ENCODE measurements around the gene PRKAR1B. TPM values are rescaled to one million over a fixed set of nuclear protein-coding genes. Genes with fewer than 3 reads are reported as not detected.

The PRKAR1B gene
- total RNA-seq, 1 experiment from 2014 or later: 27.2 TPM

DNA sequence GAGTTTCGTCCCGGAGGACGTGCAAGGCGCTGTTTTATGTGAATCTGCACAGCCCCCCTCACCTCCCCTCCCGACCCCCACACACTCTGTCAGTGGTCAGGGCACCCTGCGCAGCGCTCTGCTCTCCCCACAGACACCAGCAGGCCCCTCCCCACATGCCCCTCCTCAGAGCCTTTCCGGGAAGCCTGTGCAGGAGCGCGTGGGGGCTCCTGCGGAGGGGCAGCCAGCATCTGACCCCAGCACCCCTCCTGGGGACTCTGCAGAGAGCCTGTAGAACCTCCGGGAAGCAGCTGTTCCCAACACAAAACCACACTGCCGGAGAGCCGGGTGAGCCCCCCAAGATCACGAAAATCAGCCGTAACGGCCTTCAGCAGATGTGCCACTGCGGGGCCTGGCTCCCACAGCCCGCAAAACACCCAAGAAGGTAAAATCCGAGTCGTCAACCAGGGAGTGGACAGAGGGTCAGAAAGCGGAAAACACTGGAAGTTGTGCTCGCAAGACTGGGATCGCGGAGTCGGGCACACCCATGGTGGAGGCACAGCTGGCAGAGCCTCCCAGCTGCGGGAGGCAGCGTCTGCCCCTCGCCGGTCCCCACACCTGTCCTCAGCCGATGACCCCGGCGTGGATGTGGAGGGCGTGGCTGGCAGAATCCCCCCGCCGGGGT is 153.7 kb downstream of the PRKAR1B start:
- DNase-seq (ENCODE audit: low spot score): no peak
- Histone ChIP-seq H3K27me3 (replicated peaks; ENCODE audit: insufficient read depth, low read depth, low read length, poor library complexity) (no peaks in the 10 kb centered on the region), H3K36me3 (ENCODE audit: insufficient read depth, low read length, poor library complexity, severe bottlenecking) (no peaks in the 10 kb centered on the region), H3K27ac (ENCODE audit: low read depth, low read length, poor library complexity, severe bottlenecking) (no peak overlapping the region), H3K4me1 (ENCODE audit: insufficient read depth, low read length, poor library complexity, severe bottlenecking) (no peaks in the 10 kb centered on the region), H3K4me3 (ENCODE audit: low read depth, low read length, poor library complexity, severe bottlenecking) (no peak overlapping the region), H3K9me3 (ENCODE audit: low read depth, low read length, poor library complexity, severe bottlenecking) (no peaks in the 10 kb centered on the region)
- no peak for TF ChIP-seq EZH2 (IDR thresholded peaks at IDR 0.05; ENCODE audit: borderline replicate concordance, low read depth, low read length, poor library complexity, severe bottlenecking)
- POLR2A ChIA-PET (ENCODE audit: low non-redundant PET): no interaction called here
- BruUV-seq (replicated peaks): no TSS peak
- intact Hi-C loops (cut with micrococcal nuclease; ENCODE audit: unreplicated experiment): no loop called here
- CTCF ChIA-PET: no interaction called here

DNA sequence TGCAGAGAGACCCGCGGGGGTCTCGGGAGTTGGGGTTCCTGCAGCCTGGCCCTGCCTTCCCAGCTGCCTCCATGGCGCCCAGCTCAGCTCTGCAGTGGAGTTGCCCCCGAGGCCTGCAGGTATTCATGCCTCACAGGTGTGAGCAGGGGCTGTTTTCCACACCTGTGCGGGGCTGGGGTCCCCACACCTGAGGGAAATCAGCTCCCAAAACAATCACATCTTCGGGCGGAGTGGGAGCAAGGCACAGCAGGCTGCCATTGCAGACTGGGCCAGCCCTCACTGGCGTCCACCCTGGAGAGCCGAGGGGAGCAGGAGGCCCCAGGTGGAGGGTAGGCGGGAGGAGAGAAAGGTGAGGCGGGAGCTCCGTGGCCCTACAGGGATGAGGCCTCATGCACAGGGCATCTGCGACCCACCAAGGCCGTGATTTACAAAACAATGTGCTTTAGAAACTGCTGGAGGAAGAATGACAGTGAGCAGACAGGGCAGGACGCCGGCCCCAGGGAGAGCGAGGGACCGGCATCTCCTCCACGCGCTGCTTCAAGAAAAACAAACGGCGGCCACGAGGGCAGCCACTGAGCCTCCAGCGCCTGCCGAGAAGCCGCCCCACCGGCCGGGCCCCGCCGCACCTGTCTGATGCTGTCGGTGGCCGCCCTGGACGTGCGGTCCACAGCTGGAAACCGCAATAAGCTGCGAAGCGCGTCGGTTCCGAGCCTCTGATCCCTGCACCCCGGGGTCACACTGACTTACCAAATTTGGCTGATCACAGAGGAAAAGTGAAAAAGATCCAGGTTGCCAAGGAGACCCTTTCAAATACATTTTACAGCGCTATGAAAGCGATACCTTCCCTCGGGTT is 154.4 kb downstream of the PRKAR1B start:
- intact Hi-C loops (cut with micrococcal nuclease; ENCODE audit: unreplicated experiment): no loop called here
- H3K9me3 ChIP-seq (ENCODE audit: low read depth, low read length, poor library complexity, severe bottlenecking): no peaks in the 10 kb centered on the region
- TF ChIP-seq, protein P1, sequence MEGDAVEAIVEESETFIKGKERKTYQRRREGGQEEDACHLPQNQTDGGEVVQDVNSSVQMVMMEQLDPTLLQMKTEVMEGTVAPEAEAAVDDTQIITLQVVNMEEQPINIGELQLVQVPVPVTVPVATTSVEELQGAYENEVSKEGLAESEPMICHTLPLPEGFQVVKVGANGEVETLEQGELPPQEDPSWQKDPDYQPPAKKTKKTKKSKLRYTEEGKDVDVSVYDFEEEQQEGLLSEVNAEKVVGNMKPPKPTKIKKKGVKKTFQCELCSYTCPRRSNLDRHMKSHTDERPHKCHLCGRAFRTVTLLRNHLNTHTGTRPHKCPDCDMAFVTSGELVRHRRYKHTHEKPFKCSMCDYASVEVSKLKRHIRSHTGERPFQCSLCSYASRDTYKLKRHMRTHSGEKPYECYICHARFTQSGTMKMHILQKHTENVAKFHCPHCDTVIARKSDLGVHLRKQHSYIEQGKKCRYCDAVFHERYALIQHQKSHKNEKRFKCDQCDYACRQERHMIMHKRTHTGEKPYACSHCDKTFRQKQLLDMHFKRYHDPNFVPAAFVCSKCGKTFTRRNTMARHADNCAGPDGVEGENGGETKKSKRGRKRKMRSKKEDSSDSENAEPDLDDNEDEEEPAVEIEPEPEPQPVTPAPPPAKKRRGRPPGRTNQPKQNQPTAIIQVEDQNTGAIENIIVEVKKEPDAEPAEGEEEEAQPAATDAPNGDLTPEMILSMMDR (conservative IDR thresholded peaks at IDR 0.05; ENCODE audit: low read depth, low read length): no peak
- H3K4me3 ChIP-seq (ENCODE audit: low read depth, low read length, poor library complexity, severe bottlenecking): no peak overlapping the region
- DNase-seq (ENCODE audit: low spot score): no peak
- BruUV-seq (replicated peaks): no TSS peak
- CTCF ChIA-PET: no interaction called here
- H3K4me1 ChIP-seq (ENCODE audit: insufficient read depth, low read length, poor library complexity, severe bottlenecking): no peaks in the 10 kb centered on the region
- H3K36me3 ChIP-seq (ENCODE audit: insufficient read depth, low read length, poor library complexity, severe bottlenecking): no peaks in the 10 kb centered on the region
- H3K27ac ChIP-seq (ENCODE audit: low read depth, low read length, poor library complexity, severe bottlenecking): no peak overlapping the region
- no peaks in the 10 kb centered on the region for H3K27me3 ChIP-seq (replicated peaks; ENCODE audit: insufficient read depth, low read depth, low read length, poor library complexity)
- POLR2A ChIA-PET (ENCODE audit: low non-redundant PET): no interaction called here

DNA sequence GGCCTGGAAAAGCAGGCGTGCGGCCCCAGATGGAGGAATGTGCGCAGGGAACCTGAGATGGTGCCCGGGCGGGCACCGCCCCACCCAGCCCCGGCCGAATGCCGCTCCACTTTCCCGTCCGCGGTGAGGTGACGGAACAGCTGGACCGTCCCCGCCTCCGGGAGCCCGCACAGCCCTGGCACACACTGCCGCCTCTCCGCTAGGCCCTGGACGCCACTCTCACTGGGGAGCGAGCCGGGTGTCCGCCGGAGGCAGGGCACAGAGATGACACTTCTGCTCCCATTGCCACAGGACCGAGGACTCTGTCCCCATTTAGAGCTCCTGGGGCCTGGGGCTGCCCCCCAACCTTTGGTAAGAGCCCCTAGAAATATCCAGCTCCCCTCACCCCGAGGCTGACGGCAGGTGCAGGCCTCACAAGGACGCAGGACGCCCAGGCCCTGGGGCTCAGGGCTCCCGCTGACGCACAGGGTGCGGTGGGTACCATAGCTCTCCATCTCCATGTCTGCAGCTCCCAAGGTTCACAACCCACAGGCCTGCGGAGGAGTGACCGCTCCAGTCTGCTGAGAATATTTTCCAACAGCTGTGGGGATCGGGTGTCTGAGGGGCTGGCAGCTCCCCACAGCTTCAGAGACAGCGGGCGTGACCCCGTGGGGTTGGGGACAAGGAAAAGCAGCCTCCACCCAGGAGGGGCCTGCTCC is 155.2 kb downstream of the PRKAR1B start:
- ChIA-PET POLR2A (ENCODE audit: low non-redundant PET) (no interaction called here), CTCF (no interaction called here)
- BruUV-seq (replicated peaks): no TSS peak
- Histone ChIP-seq H3K4me3 (ENCODE audit: low read depth, low read length, poor library complexity, severe bottlenecking) (no peak overlapping the region), H3K27ac (ENCODE audit: low read depth, low read length, poor library complexity, severe bottlenecking) (no peak overlapping the region), H3K36me3 (ENCODE audit: insufficient read depth, low read length, poor library complexity, severe bottlenecking) (no peaks in the 10 kb centered on the region), H3K27me3 (replicated peaks; ENCODE audit: insufficient read depth, low read depth, low read length, poor library complexity) (no peaks in the 10 kb centered on the region), H3K9me3 (ENCODE audit: low read depth, low read length, poor library complexity, severe bottlenecking) (no peaks in the 10 kb centered on the region), H3K4me1 (ENCODE audit: insufficient read depth, low read length, poor library complexity, severe bottlenecking) (no peaks in the 10 kb centered on the region)
- DNase-seq (ENCODE audit: low spot score): no peak
- intact Hi-C loops (cut with micrococcal nuclease; ENCODE audit: unreplicated experiment): no loop called here
- no peak for TF ChIP-seq EZH2 (IDR thresholded peaks at IDR 0.05; ENCODE audit: borderline replicate concordance, low read depth, low read length, poor library complexity, severe bottlenecking)

DNA sequence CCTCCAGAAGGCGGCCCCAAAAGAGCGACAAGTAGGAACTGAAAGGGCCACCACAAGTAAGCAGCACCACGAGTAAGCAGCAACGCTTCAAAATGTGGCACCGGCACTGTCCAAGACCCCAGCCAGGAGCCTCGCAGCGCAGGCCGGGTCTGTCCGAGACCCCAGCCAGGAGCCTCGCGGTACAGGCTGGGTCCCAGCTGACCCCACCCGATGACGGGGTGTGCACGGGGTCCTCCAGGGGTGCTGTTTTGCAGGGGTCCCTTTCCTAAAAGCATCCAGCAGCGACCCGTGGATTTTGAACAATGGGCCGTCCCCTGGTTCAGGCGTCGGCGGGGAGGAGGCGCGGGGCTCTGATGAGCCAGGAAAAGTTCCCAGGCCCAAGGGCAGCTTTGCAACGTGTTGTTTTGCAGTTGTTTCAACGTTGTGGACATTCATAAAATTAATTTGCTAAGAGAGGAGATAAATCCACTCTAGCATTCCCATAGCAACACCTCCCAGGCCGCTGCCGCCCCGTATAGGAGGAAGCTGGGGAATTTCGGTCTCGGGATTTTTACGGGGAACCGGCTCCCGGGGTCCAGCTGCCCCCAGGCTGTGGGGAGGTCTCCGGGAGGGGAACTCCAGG is 155.9 kb downstream of the PRKAR1B start:
- Histone ChIP-seq H3K36me3 (ENCODE audit: insufficient read depth, low read length, poor library complexity, severe bottlenecking) (no peaks in the 10 kb centered on the region), H3K4me3 (ENCODE audit: low read depth, low read length, poor library complexity, severe bottlenecking) (no peak overlapping the region), H3K27ac (ENCODE audit: low read depth, low read length, poor library complexity, severe bottlenecking) (no peak overlapping the region), H3K27me3 (replicated peaks; ENCODE audit: insufficient read depth, low read depth, low read length, poor library complexity) (no peaks in the 10 kb centered on the region), H3K9me3 (ENCODE audit: low read depth, low read length, poor library complexity, severe bottlenecking) (no peaks in the 10 kb centered on the region), H3K4me1 (ENCODE audit: insufficient read depth, low read length, poor library complexity, severe bottlenecking) (no peaks in the 10 kb centered on the region)
- CTCF ChIA-PET: no interaction called here
- DNase-seq (ENCODE audit: low spot score): no peak
- BruUV-seq (replicated peaks): no TSS peak
- POLR2A ChIA-PET (ENCODE audit: low non-redundant PET): no interaction called here
- TF ChIP-seq, protein P1 (conservative IDR thresholded peaks at IDR 0.05; ENCODE audit: low read depth, low read length): no peak
- no peak for TF ChIP-seq EZH2 (IDR thresholded peaks at IDR 0.05; ENCODE audit: borderline replicate concordance, low read depth, low read length, poor library complexity, severe bottlenecking)
- intact Hi-C loops (cut with micrococcal nuclease; ENCODE audit: unreplicated experiment): no loop called here

Data from A673 (cell line).